H1 (cell line): ENCODE measurements around the gene MRPL47. TPM values are rescaled to one million over a fixed set of nuclear protein-coding genes. Genes with fewer than 3 reads are reported as not detected.

Experiments used
- CTCF ChIA-PET: fragments of 300-600 bp; sonication (Branson Sonifier 250); formaldehyde crosslinking; loops from one replicate; lab custom pipeline; 2021; ENCODE audit not compliant: partially characterized antibody; lab: Charles Lee
- POLR2A ChIA-PET: fragments of 300-600 bp; sonication (Branson Sonifier 250); formaldehyde crosslinking; loops from one replicate; lab custom pipeline; 2021; ENCODE audit warnings: inconsistent platforms; ENCODE audit not compliant: partially characterized antibody; lab: Charles Lee
- DNase-seq, 2 experiments: peaks; one replicate each; pipeline versions ENCODE4 v3.0.0 to v3.0.0-alpha.2; 2010 to 2022; ENCODE audit warnings: low spot score in 2 of 2, low read depth in 1 of 2, mixed read lengths in 1 of 2
- FAIRE-seq: peaks from 2 replicates; lab custom pipeline; 2011; peaks lifted over from hg19 to GRCh38; lab: Jason Lieb, UNC
- H2AFZ ChIP-seq: 2 replicates; pipeline ENCODE4 v1.8.1; 2012; ENCODE audit warnings: low read length, inconsistent platforms
- H2AK5ac ChIP-seq: 2 replicates; pipeline ENCODE4 v1.6.1; 2013; ENCODE audit warnings: low read depth, low read length
- H2BK120ac ChIP-seq: replicated peaks from 2 replicates; pipeline ENCODE3; 2013; ENCODE audit warnings: low read depth, low read length, inconsistent platforms
- H2BK12ac ChIP-seq: 2 replicates; pipeline ENCODE4 v1.6.1; 2013; ENCODE audit warnings: low read depth, low read length
- H2BK15ac ChIP-seq: 2 replicates; pipeline ENCODE4 v1.6.1; 2013; ENCODE audit warnings: low read length
- H2BK20ac ChIP-seq: 2 replicates; pipeline ENCODE4 v1.6.1; 2013; ENCODE audit warnings: low read length
- H2BK5ac ChIP-seq: 2 replicates; pipeline ENCODE4 v1.6.1; 2013; ENCODE audit warnings: low read depth, low read length
- H3K14ac ChIP-seq: 2 replicates; pipeline ENCODE4 v1.6.1; 2013; ENCODE audit warnings: inconsistent platforms; ENCODE audit not compliant: insufficient read length
- H3K18ac ChIP-seq: 2 replicates; pipeline ENCODE4 v1.6.1; 2013; ENCODE audit warnings: low read length; ENCODE audit errors: extremely low read depth
- H3K23ac ChIP-seq: 2 replicates; pipeline ENCODE4 v1.6.1; 2013; ENCODE audit warnings: inconsistent platforms; ENCODE audit not compliant: insufficient read length
- H3K23me2 ChIP-seq: 2 replicates; pipeline ENCODE4 v1.6.1; 2013; ENCODE audit warnings: low read depth, low read length
- H3K27ac ChIP-seq: 2 replicates; pipeline ENCODE4 v1.6.1; 2011; ENCODE audit warnings: low read depth, low read length, inconsistent platforms
- H3K27me3 ChIP-seq, 4 experiments: replicated peaks in 1 of 4; 1 replicate in 1 of 4; 2 replicates in 3 of 4; pipeline versions ENCODE4 v1.6.1 to v1.8.1; 2011 to 2013; ENCODE audit warnings: low read length in 3 of 4, mild to moderate bottlenecking in 3 of 4, inconsistent platforms in 2 of 4, mixed read lengths in 2 of 4, moderate library complexity in 1 of 4; ENCODE audit not compliant: control insufficient read depth in 3 of 4, insufficient read depth in 3 of 4; ENCODE audit errors: extremely low read depth in 1 of 4
- H3K36me3 ChIP-seq, 4 experiments: 2 replicates each; pipeline versions ENCODE4 v1.6.1 to v1.8.1; 2011 to 2013; ENCODE audit warnings: mild to moderate bottlenecking in 4 of 4, low read length in 3 of 4, moderate library complexity in 2 of 4, control low read depth in 1 of 4, inconsistent platforms in 1 of 4; ENCODE audit not compliant: insufficient read depth in 4 of 4, control insufficient read depth in 2 of 4
- H3K4ac ChIP-seq: replicated peaks from 2 replicates; pipeline ENCODE3; 2013; ENCODE audit warnings: low read length, low read depth, mixed read lengths, inconsistent platforms; ENCODE audit not compliant: insufficient read length
- H3K4me1 ChIP-seq, 4 experiments: replicated peaks in 1 of 4; 1 replicate in 1 of 4; 2 replicates in 3 of 4; pipeline versions ENCODE4 v1.6.1 to v1.8.1; 2011 to 2013; ENCODE audit warnings: low read length in 3 of 4, inconsistent platforms in 2 of 4, mixed read lengths in 1 of 4; ENCODE audit not compliant: insufficient read depth in 4 of 4, control insufficient read depth in 3 of 4
- H3K4me2 ChIP-seq, 2 experiments: 2 replicates each; pipeline versions ENCODE4 v1.6.1 to v1.8.1; 2011 to 2013; ENCODE audit warnings: low read depth in 2 of 2, low read length in 2 of 2, control low read depth in 1 of 2, inconsistent platforms in 1 of 2, mild to moderate bottlenecking in 1 of 2; ENCODE audit not compliant: insufficient read depth in 1 of 2
- H3K4me3 ChIP-seq, 4 experiments: fragments of 200-600, 300-600 bp in 1 of 4; sonication (generic), shearing (Covaris generic), sonication (Bioruptor Twin) in 1 of 4; 2 replicates each; pipeline versions ENCODE4 v1.5.1 to v1.8.1; 2011 to 2016; ENCODE audit warnings: low read length in 4 of 4, low read depth in 3 of 4, control low read depth in 2 of 4, inconsistent platforms in 2 of 4, mild to moderate bottlenecking in 2 of 4, mixed read lengths in 1 of 4, moderate library complexity in 1 of 4; ENCODE audit not compliant: insufficient read depth in 2 of 4; ENCODE audit errors: extremely low read depth in 1 of 4
- H3K56ac ChIP-seq: replicated peaks from 2 replicates; pipeline ENCODE3; 2013; ENCODE audit warnings: low read depth, mild to moderate bottlenecking, mixed read lengths, low read length, inconsistent platforms; ENCODE audit not compliant: insufficient read length
- H3K79me1 ChIP-seq: 2 replicates; pipeline ENCODE4 v1.6.1; 2013; ENCODE audit warnings: low read depth, low read length, control low read depth
- H3K79me2 ChIP-seq, 2 experiments: 2 replicates each; pipeline versions ENCODE4 v1.6.1 to v1.8.1; 2012 to 2013; ENCODE audit warnings: low read length in 2 of 2, mild to moderate bottlenecking in 2 of 2, inconsistent platforms in 1 of 2; ENCODE audit not compliant: insufficient read depth in 2 of 2, control insufficient read depth in 1 of 2
- H3K9ac ChIP-seq, 4 experiments: replicated peaks in 1 of 4; 1 replicate in 1 of 4; 2 replicates in 3 of 4; pipeline versions ENCODE4 v1.6.1 to v1.8.1; 2011 to 2013; ENCODE audit warnings: low read depth in 3 of 4, low read length in 3 of 4, control low read depth in 2 of 4, mild to moderate bottlenecking in 2 of 4, moderate library complexity in 2 of 4, inconsistent platforms in 1 of 4; ENCODE audit errors: extremely low read depth in 1 of 4
- H3K9me3 ChIP-seq, 2 experiments: 2 replicates each; pipeline versions ENCODE4 v1.6.1 to v1.8.1; 2012 to 2013; ENCODE audit warnings: mild to moderate bottlenecking in 2 of 2, moderate library complexity in 2 of 2, control low read depth in 1 of 2, inconsistent platforms in 1 of 2, low read depth in 1 of 2, low read length in 1 of 2, mixed read lengths in 1 of 2; ENCODE audit not compliant: insufficient read depth in 2 of 2
- H4K20me1 ChIP-seq, 2 experiments: replicated peaks in 1 of 2; 2 replicates each; pipeline versions ENCODE3 to v1.8.1; 2011 to 2013; ENCODE audit warnings: inconsistent platforms in 2 of 2, low read length in 2 of 2, mild to moderate bottlenecking in 1 of 2; ENCODE audit not compliant: insufficient read depth in 2 of 2, control insufficient read depth in 1 of 2
- H4K5ac ChIP-seq: 2 replicates; pipeline ENCODE4 v1.6.1; 2013; ENCODE audit warnings: low read length, low read depth, mixed read lengths, inconsistent platforms; ENCODE audit not compliant: insufficient read length
- H4K8ac ChIP-seq: 2 replicates; pipeline ENCODE4 v1.8.0; 2013; ENCODE audit warnings: mild to moderate bottlenecking, moderate library complexity, low read length, inconsistent platforms; ENCODE audit not compliant: insufficient read depth; ENCODE audit errors: extremely low read depth
- H4K91ac ChIP-seq: replicated peaks from 2 replicates; pipeline ENCODE3; 2013; ENCODE audit warnings: low read length, mixed read lengths, inconsistent platforms; ENCODE audit not compliant: insufficient read length
- BACH1 ChIP-seq: IDR thresholded peaks from 2 replicates; pipeline ENCODE4 v1.6.1; 2012; ENCODE audit warnings: low read length, improper control_type of control experiment
- BCL11A ChIP-seq, 2 experiments: IDR thresholded peaks; one replicate each; pipeline ENCODE4 v1.6.1; 2011; ENCODE audit warnings: low read depth in 2 of 2, low read length in 2 of 2, mild to moderate bottlenecking in 2 of 2
- CEBPB ChIP-seq: IDR thresholded peaks from 2 replicates; pipeline ENCODE4 v1.6.1; 2012; ENCODE audit warnings: low read depth, low read length
- EGR1 ChIP-seq: IDR thresholded peaks from 2 replicates; pipeline ENCODE4 v1.6.1; 2011; ENCODE audit warnings: low read depth, low read length, borderline replicate concordance
- EP300 ChIP-seq, 2 experiments: IDR thresholded peaks; 1 replicate in 1 of 2; 2 replicates in 1 of 2; pipeline ENCODE4 v1.6.1; 2011 to 2012; ENCODE audit warnings: low read depth in 2 of 2, low read length in 2 of 2, mild to moderate bottlenecking in 2 of 2, borderline replicate concordance in 1 of 2, inconsistent platforms in 1 of 2, moderate library complexity in 1 of 2
- GABPA ChIP-seq: IDR thresholded peaks from 2 replicates; pipeline ENCODE4 v1.6.1; 2011; ENCODE audit warnings: mild to moderate bottlenecking, low read length, moderate library complexity, borderline replicate concordance; ENCODE audit not compliant: insufficient read depth
- KDM5A ChIP-seq: fragments of 200-600 bp; IDR thresholded peaks from 2 replicates; pipeline ENCODE4 v1.7.1; 2012; ENCODE audit warnings: mild to moderate bottlenecking, low read length, inconsistent platforms, mixed read lengths
- MAFK ChIP-seq: IDR thresholded peaks from 2 replicates; pipeline ENCODE4 v1.6.1; 2012; ENCODE audit warnings: low read depth, mild to moderate bottlenecking, improper control_type of control experiment, low read length
- PHF8 ChIP-seq: fragments of 200-600 bp; sonication (generic); conservative IDR thresholded peaks from 2 replicates; pipeline ENCODE4 v1.7.1; 2012; ENCODE audit warnings: low read depth, mild to moderate bottlenecking, inconsistent platforms, low read length, moderate library complexity
- RBBP5 ChIP-seq: IDR thresholded peaks from 2 replicates; pipeline ENCODE4 v1.7.1; 2012; ENCODE audit warnings: low read depth, mild to moderate bottlenecking, inconsistent platforms, low read length, moderate library complexity, borderline replicate concordance
- SP2 ChIP-seq: IDR thresholded peaks from 2 replicates; pipeline ENCODE4 v1.6.1; 2012; ENCODE audit warnings: mild to moderate bottlenecking, low read length, inconsistent platforms
- SUZ12 ChIP-seq: fragments of 200-600 bp; sonication (generic); IDR thresholded peaks from 2 replicates; pipeline ENCODE4 v1.6.1; 2012; ENCODE audit warnings: mild to moderate bottlenecking, inconsistent platforms, low read length, moderate library complexity, mixed read lengths
- WGBS, 2 experiments: shearing (Covaris generic) in 1 of 2; methylation state at CpG; one replicate each; pipeline versions ENCODE4 v1.1.6 to v1.1.7; 2013 to 2015; ENCODE audit warnings: low lambda C conversion rate in 2 of 2, mixed read lengths in 2 of 2, inconsistent platforms in 1 of 2, low coverage in 1 of 2, missing lambda C conversion rate in 1 of 2; ENCODE audit not compliant: insufficient replicate concordance in 2 of 2, insufficient coverage in 1 of 2, insufficient read length in 1 of 2; ENCODE audit errors: extremely low coverage in 1 of 2, missing lambda C conversion rate in 1 of 2; 5-methylcytosine and 5-hydroxymethylcytosine counted together
- polyA plus RNA-seq, 7 experiments: library from polyadenylated mRNA; depleted of rRNA in 3 of 7; stranded (reverse) in 5 of 7; unstranded in 2 of 7; fragments of >200 nt in 5 of 7; fragments of 200-250 nt in 2 of 7; gene quantifications; 1 replicate in 5 of 7; 2 replicates in 1 of 7; 4 replicates in 1 of 7; pipeline versions ENCODE4 v1.2.1 to v1.2.3, GENCODE V29; 2011 to 2013; ENCODE audit warnings: missing spikeins in 2 of 7, mixed read lengths in 2 of 7
- total RNA-seq: library from RNA; stranded (reverse); fragmentation: NEBNext Ultra II Directional; extraction: Animal tissue kit (Norgen Biotek cat#: 25700); gene quantifications from 2 replicates; pipeline ENCODE4 v1.2.1, GENCODE V29; 2021

The MRPL47 gene
- total and polyA plus RNA-seq, 2 of the 8 experiments (the other 6 are each of a cell fraction or from before 2014, with no cell fraction given): 26.1 to 76.6 TPM

- Histone ChIP-seq H3K23ac (no peak overlapping the region), H2BK12ac (no peak overlapping the region), H3K79me1 (peaks cover 6% of the 10 kb centered on the region), H4K8ac (no peak overlapping the region), H3K14ac (no peak overlapping the region), H4K91ac (no peak overlapping the region), H3K23me2 (peaks cover 5% of the 10 kb centered on the region; the same call in 1 of the 2 replicates), H3K27ac (no peak overlapping the region), H2AFZ (0 out of 2 replicates have a peak overlapping the region, but pooled peaks have one; percentile 80), H3K9ac (peak overlapping the region in 2 of 4 experiments; percentile 62 to 97; a peak in 3 of 7 replicates), H3K27me3 (no peaks in the 10 kb centered on the region), H2BK20ac (no peak overlapping the region), H3K9me3 (no peaks in the 10 kb centered on the region), H2AK5ac (no peak overlapping the region), H3K36me3 (no peaks in the 10 kb centered on the region), H3K4me2 (peak overlapping the region; percentile 70 to 95), H2BK120ac (no peak overlapping the region), H3K56ac (no peak overlapping the region), H2BK5ac (no peak overlapping the region), H4K5ac (no peak overlapping the region), H2BK15ac (no peak overlapping the region), H4K20me1 (peaks cover 0 to 5% of the 10 kb centered on the region in 2 experiments), H3K18ac (no peak overlapping the region), H3K4me1 (peaks cover 3 to 8% (median 4%) of the 10 kb centered on the region in 4 experiments; a peak in 6 of 7 replicates), H3K4ac (no peak overlapping the region), H3K79me2 (peaks cover 5 to 29% of the 10 kb centered on the region in 2 experiments; a peak in 3 of 4 replicates), H3K4me3 (peak overlapping the region; percentile 62 to 77 (median 74))
- FAIRE-seq (no peak), DNase-seq (no peak)
- 58% methylated on average over 11 of the region's 11 CpGs; no CpG with 5 or more reads in 1 of the 2 experiments for WGBS, 2 experiments
- CTCF ChIA-PET: interaction anchor here (0.6 to 0.7 kb wide), 2 partner anchors 58 to 116 kb away, joined by 3 read pairs; no protein-coding TSS in a partner anchor
- POLR2A ChIA-PET: interaction anchor here (1.0 to 2.7 kb wide), 9 partner anchors 8 to 75 kb away, joined by 3 to 11 read pairs (median 4); partner anchors contain the start of genes MRPL47 and NDUFB5
- TF ChIP-seq EP300 (IDR thresholded peaks at IDR 0.05; ENCODE audit: borderline replicate concordance in 1 of 2, low read depth in 2 of 2, low read length in 2 of 2) (no peak), RBBP5 (no peak), SUZ12 (no peak), CEBPB (no peak), PHF8 (no peak), BCL11A (IDR thresholded peaks at IDR 0.05; ENCODE audit: low read depth in 2 of 2, low read length in 2 of 2) (no peak), EGR1 (no peak), SP2 (no peak), GABPA (no peak), BACH1 (no peak), MAFK (no peak), KDM5A (no peak)
Observed at GRCh38 chr3:179651687-179652446, 47.4 kb upstream of the MRPL47 start.
